Activated CD8-positive, alpha-beta T cell treated with anti-CD3 and anti-CD28 coated beads for 36 hours (primary cell): ENCODE measurements around the gene RPRD1B. TPM values are rescaled to one million over a fixed set of nuclear protein-coding genes. Genes with fewer than 3 reads are reported as not detected.

Experiments
- ATAC-seq: fragments of 200-7000 bp; cut with Tn5 transposase; one replicate; pipeline ENCODE4 v1.10.0; 2021; ENCODE audit warnings: mild to moderate bottlenecking, moderate library complexity
- CTCF ChIA-PET: fragments of 350-600 bp; sonication (Branson Sonifier 250); formaldehyde crosslinking; loops from one replicate; lab custom pipeline; 2021; ENCODE audit warnings: antibody characterized with exemption; lab: Charles Lee
- POLR2A ChIA-PET: fragments of 350-600 bp; sonication (Branson Sonifier 250); formaldehyde crosslinking; loops from one replicate; lab custom pipeline; 2021; ENCODE audit warnings: antibody characterized with exemption; lab: Charles Lee
- DNase-seq: peaks from one replicate; pipeline ENCODE4 v3.0.0-alpha.2; 2020
- H3K27ac Mint-ChIP-seq: one replicate; pipeline ENCODE4 v1.8.0; 2021; ENCODE audit warnings: mild to moderate bottlenecking, mixed read lengths
- H3K27me3 Mint-ChIP-seq: one replicate; pipeline ENCODE4 v1.8.0; 2021; ENCODE audit warnings: mixed read lengths
- H3K36me3 Mint-ChIP-seq: one replicate; pipeline ENCODE4 v1.8.0; 2021; ENCODE audit warnings: low read depth, mixed read lengths
- H3K4me1 Mint-ChIP-seq: one replicate; pipeline ENCODE4 v1.8.0; 2021; ENCODE audit warnings: low read depth, mixed read lengths
- H3K4me3 Mint-ChIP-seq: one replicate; pipeline ENCODE4 v1.8.0; 2021; ENCODE audit warnings: mild to moderate bottlenecking, moderate library complexity, mixed read lengths
- H3K9me3 Mint-ChIP-seq: one replicate; pipeline ENCODE4 v1.8.0; 2021; ENCODE audit warnings: mixed read lengths
- intact Hi-C: fragments of 100-400 bp; cut with micrococcal nuclease; formaldehyde crosslinking; loops from one replicate; pipeline ENCODE4 v1.10.0; 2022
- total RNA-seq, 2 experiments: library from RNA; stranded (reverse); gene quantifications; one replicate each; pipeline ENCODE4 v1.2.3, GENCODE V29; 2021
- TF ChIP-seq, protein P1 (sequence below): fragments of 200-600 bp; IDR thresholded peaks from one replicate; pipeline ENCODE4 v1.8.0; 2022; ENCODE audit warnings: antibody characterized with exemption, mild to moderate bottlenecking

The RPRD1B gene
- total RNA-seq, 2 experiments from 2014 or later, result 29.1 to 29.3 TPM

DNA sequence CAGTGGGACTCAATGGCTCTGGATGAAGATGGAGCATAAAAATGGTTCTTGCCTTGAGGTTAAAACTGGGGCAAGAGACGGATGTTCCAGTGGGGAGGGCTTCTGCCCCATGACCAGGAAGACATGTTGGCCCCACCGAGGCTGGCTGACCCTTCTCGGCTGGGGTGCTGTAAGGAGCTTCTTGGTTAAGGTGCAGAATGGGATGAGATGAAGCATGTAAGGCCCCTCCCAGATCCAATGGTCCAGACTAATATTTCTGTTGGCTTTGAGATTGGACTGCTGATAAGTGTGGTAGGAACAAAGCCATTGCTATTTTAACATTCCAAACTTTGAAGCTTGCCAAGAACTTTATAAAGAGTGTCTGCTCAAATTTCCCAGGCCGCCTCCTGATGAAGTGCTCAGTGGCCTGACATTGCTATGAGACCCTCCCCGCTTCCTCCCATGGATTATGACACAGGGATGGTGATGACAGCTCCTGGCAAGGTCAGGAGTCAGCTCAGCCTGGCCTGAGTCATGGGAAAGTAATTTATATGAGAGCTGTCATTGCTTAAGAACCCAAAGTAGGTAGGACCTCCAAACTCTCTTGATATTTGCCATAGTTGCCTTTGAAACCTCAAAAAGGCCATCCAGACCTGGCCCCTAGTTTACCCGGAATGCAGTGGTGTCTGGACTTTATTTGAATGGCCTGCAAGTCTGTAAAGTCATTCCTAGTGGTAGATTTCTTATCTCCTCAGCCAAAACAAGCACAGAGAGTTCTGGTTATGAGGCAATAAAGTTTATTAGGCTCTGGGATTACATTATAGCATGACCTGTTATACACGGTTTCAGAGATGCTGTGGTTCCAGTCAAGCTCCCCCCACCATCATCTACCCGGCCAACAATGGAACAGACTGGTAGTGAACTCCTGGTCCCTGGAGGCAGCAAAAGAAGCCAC is 76.3 kb downstream of the RPRD1B start:
- no peaks in the 10 kb centered on the region for H3K36me3 Mint-ChIP-seq
- POLR2A ChIA-PET, result no interaction called here
- intact Hi-C loops, result no loop called here

DNA sequence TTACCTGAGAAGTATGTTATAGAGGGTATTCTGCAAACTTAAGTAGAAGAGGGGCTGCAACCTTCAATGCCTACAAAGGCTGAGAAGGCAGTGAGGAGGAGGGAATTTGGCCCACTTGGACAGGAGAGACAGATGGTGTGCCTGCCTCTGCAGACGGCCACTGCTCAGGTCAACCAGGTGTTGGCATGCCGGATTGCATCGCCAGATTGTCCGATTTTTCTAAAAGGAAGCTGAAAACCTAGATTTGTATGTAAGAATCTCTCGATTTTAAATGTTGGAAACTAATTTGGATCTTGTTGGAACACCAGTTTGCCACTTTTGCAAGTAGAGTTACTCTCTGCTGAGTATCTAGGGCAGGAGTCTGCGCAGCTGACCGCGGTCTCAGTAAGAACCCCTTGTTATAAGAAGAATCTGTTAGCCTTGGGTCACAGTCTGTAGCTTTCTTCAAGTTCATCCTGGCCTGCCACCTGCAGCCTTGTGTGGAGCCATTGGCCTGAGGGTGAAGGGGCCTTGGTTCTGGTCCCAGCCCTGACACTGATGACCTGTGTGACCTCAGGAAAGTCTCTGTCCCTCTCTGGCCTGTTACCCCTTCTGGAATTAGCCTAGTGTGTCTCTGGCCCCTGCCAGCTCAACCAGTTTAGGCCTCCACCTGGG is 77.1 kb downstream of the RPRD1B start:
- Mint-ChIP-seq H3K36me3 (no peaks in the 10 kb centered on the region), H3K27me3 (no peaks in the 10 kb centered on the region), H3K27ac (no peak overlapping the region), H3K9me3 (no peaks in the 10 kb centered on the region), H3K4me3 (no peak overlapping the region), H3K4me1 (no peaks in the 10 kb centered on the region)
- DNase-seq (no peak), ATAC-seq (no peak)
- intact Hi-C loops, result no loop called here
- TF ChIP-seq, protein P1, sequence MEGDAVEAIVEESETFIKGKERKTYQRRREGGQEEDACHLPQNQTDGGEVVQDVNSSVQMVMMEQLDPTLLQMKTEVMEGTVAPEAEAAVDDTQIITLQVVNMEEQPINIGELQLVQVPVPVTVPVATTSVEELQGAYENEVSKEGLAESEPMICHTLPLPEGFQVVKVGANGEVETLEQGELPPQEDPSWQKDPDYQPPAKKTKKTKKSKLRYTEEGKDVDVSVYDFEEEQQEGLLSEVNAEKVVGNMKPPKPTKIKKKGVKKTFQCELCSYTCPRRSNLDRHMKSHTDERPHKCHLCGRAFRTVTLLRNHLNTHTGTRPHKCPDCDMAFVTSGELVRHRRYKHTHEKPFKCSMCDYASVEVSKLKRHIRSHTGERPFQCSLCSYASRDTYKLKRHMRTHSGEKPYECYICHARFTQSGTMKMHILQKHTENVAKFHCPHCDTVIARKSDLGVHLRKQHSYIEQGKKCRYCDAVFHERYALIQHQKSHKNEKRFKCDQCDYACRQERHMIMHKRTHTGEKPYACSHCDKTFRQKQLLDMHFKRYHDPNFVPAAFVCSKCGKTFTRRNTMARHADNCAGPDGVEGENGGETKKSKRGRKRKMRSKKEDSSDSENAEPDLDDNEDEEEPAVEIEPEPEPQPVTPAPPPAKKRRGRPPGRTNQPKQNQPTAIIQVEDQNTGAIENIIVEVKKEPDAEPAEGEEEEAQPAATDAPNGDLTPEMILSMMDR, result no peak
- ChIA-PET POLR2A (no interaction called here), CTCF (interaction anchor here (0.8 kb wide), 1 partner anchor 53 kb away, joined by 3 read pairs; no protein-coding TSS in a partner anchor)

More for the DNA sequence above, 76.3 kb downstream of the RPRD1B start:
- H3K9me3 Mint-ChIP-seq, result no peaks in the 10 kb centered on the region
- ATAC-seq, result no peak
- CTCF ChIA-PET, result no interaction called here
- no peak overlapping the region for H3K4me3 Mint-ChIP-seq
- TF ChIP-seq, protein P1, result no peak
- H3K4me1 Mint-ChIP-seq, result no peaks in the 10 kb centered on the region
- H3K27ac Mint-ChIP-seq, result no peak overlapping the region
- no peaks in the 10 kb centered on the region for H3K27me3 Mint-ChIP-seq
- DNase-seq, result no peak

DNA sequence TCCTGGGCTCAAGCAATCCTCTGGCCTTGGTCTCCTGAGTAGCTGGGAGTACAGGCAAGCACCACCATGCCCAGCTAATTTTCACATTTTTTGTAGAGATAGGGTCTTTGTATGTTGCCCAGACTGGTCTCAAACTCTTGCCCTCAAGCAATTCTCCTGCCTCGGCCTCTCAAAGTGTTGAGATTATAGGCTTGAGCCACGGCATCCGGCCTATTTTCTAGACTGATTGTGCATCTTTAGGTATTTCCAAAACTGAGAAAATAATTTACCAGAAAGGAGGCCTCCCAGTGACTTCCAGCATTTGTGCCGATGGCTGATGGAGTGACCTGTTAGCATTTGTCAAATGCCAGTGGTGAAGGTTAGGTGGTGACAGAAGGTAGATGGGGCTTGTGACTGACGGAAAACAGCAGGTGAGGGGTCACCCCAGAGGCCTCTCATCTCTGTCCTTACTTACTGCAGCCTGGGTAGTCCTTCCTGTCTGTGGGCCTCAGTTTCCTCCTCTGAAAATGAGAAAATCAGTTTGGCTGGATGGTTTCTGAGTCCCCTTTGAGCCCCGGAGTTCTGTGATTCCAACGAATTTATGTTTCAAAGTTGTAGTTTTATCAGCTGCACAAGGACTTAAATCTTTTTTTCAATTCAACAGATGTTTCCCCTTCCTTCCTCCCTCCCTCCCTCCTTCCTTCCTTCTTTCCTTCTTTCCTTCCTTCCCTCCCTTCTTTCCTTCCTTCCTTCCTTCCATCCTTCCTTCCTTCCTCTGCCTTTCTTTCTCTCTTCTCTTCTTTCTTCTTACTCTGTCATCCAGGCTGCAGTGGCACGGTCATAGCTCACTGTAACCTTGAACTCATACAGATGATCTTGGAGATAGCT is 78.1 kb downstream of the RPRD1B start:
- DNase-seq (no peak), ATAC-seq (no peak)
- no peaks in the 10 kb centered on the region for H3K36me3 Mint-ChIP-seq
- POLR2A ChIA-PET, result no interaction called here
- no peak overlapping the region for H3K4me3 Mint-ChIP-seq
- H3K4me1 Mint-ChIP-seq, result no peaks in the 10 kb centered on the region
- no peaks in the 10 kb centered on the region for H3K27me3 Mint-ChIP-seq
- H3K9me3 Mint-ChIP-seq, result no peaks in the 10 kb centered on the region
- no peak overlapping the region for H3K27ac Mint-ChIP-seq
- intact Hi-C loops, result no loop called here
- TF ChIP-seq, protein P1, result no peak
- CTCF ChIA-PET, result interaction anchor here (0.8 to 3.7 kb wide), 4 partner anchors 14 to 111 kb away, joined by 3 to 30 read pairs (median 4); no protein-coding TSS in a partner anchor

DNA sequence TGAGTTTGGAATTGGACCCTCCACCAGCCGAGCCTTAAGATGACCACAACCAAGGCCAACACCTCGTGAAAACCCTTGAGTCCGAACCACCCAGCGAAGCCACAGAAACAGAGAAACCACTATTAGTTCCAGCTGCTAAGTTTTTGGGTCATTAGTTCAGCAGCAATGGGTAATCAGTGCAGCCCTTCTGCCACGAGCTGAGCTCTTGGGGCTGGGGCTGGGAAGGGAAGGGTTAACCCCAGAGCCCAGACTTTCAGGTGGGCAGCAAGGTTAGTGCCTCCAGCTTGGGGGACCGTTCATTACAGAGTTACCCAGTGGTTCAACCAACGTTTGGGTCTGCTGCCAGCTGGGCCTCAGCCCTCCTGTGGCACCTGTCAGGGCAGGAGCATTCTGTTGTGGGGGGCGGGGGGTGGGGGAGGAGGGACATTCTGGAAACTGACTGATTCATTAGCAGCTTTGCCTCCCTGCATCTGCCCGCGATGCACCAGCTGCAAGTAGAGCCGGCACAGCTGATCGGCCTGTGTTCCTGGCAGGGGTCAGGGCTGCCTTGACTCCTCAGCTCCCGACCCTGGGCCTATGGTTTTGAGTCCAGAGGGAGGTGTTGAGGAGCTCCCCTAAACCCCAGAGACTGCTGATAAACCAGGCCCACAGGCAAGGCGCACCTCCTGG is 78.8 kb downstream of the RPRD1B start:
- TF ChIP-seq, protein P1, result no peak
- DNase-seq (no peak), ATAC-seq (no peak)
- CTCF ChIA-PET, result interaction anchor here (0.8 to 3.7 kb wide), 5 partner anchors 13 to 110 kb away, joined by 3 to 30 read pairs (median 4); no protein-coding TSS in a partner anchor
- H3K9me3 Mint-ChIP-seq, result no peaks in the 10 kb centered on the region
- H3K27me3 Mint-ChIP-seq, result no peaks in the 10 kb centered on the region
- H3K36me3 Mint-ChIP-seq, result no peaks in the 10 kb centered on the region
- no peaks in the 10 kb centered on the region for H3K4me1 Mint-ChIP-seq
- no peak overlapping the region for H3K4me3 Mint-ChIP-seq
- POLR2A ChIA-PET, result no interaction called here
- H3K27ac Mint-ChIP-seq, result no peak overlapping the region
- intact Hi-C loops, result no loop called here
